ENCODE data around the gene CHRM4. TPM values are rescaled to one million over a fixed set of nuclear protein-coding genes. Genes with fewer than 3 reads are reported as not detected.

Gene CHRM4
- total RNA-seq, 3 donors from 2014 or later, result 0.66 to 1.1 TPM; not detected in 1

GRCh38 chr11:46431211-46431610 is 39.6 kb upstream of the CHRM4 start:
- TF ChIP-seq CTCF (IDR thresholded peaks at IDR 0.05) (no peak), POLR2AphosphoS5 (IDR thresholded peaks at IDR 0.05) (no peak), POLR2A (IDR thresholded peaks at IDR 0.05) (no peak)
- H3K36me3 ChIP-seq, result no peaks in the 10 kb centered on the region
- H3K27ac ChIP-seq, result no peak overlapping the region
- no peaks in the 10 kb centered on the region for H3K27me3 ChIP-seq
- no peaks in the 10 kb centered on the region for H3K4me1 ChIP-seq
- no peak for DNase-seq (ENCODE audit: low spot score in 2 of 2)
- no peak overlapping the region for H3K4me3 ChIP-seq
- H3K9me3 ChIP-seq, result no peaks in the 10 kb centered on the region
- intact Hi-C loops (cut with DNase I; ENCODE audit: low total_unique reads), result no loop called here

GRCh38 chr11:46429717-46430116 is 38.1 kb upstream of the CHRM4 start:
- no peaks in the 10 kb centered on the region for H3K36me3 ChIP-seq
- no peaks in the 10 kb centered on the region for H3K4me1 ChIP-seq
- no peaks in the 10 kb centered on the region for H3K9me3 ChIP-seq
- H3K27ac ChIP-seq, result no peak overlapping the region
- intact Hi-C loops (cut with DNase I; ENCODE audit: low total_unique reads), result no loop called here
- no peaks in the 10 kb centered on the region for H3K27me3 ChIP-seq
- TF ChIP-seq POLR2AphosphoS5 (IDR thresholded peaks at IDR 0.05) (no peak), CTCF (IDR thresholded peaks at IDR 0.05) (no peak), POLR2A (IDR thresholded peaks at IDR 0.05) (no peak)
- no peak overlapping the region for H3K4me3 ChIP-seq
- no peak for DNase-seq (ENCODE audit: low spot score in 2 of 2)

- Histone ChIP-seq H3K27me3 (no peaks in the 10 kb centered on the region), H3K4me1 (no peaks in the 10 kb centered on the region), H3K4me3 (no peak overlapping the region), H3K27ac (no peak overlapping the region), H3K36me3 (no peaks in the 10 kb centered on the region), H3K9me3 (no peaks in the 10 kb centered on the region)
- intact Hi-C loops (cut with DNase I; ENCODE audit: low total_unique reads), result no loop called here
- TF ChIP-seq POLR2AphosphoS5 (IDR thresholded peaks at IDR 0.05) (no peak), POLR2A (IDR thresholded peaks at IDR 0.05) (no peak), CTCF (IDR thresholded peaks at IDR 0.05) (no peak)
- no peak for DNase-seq (ENCODE audit: low spot score in 2 of 2)
Observed at GRCh38 chr11:46427364-46427763, 35.8 kb upstream of the CHRM4 start.

- TF ChIP-seq CTCF (IDR thresholded peaks at IDR 0.05) (no peak), POLR2A (IDR thresholded peaks at IDR 0.05) (no peak), POLR2AphosphoS5 (IDR thresholded peaks at IDR 0.05) (no peak)
- DNase-seq (ENCODE audit: low spot score in 2 of 2), result no peak
Observed at GRCh38 chr11:46426233-46426991, 34.8 kb upstream of the CHRM4 start.

DNA sequence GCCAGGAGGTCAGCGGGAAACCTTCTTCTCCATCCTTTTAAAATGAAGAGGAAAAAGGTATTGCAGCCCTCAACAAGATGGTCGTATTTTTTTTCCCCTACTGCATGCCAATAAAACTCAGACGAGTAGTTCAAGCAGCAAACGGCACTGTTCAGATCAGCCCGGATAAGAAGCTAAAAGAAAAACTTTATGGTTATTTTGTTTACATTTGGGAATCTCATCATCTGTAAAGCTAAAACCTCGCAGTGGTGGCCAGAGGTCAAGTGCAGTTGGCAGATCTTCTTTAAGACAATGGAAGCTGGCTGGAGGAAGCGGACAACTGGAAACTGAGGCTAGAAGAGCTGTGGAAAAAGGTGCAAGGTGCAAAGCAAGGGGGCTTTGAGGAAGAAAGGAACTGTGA is 31.0 kb upstream of the CHRM4 start:
- Histone ChIP-seq H3K4me1 (no peaks in the 10 kb centered on the region), H3K9me3 (no peaks in the 10 kb centered on the region), H3K27ac (no peak overlapping the region), H3K4me3 (no peak overlapping the region), H3K36me3 (no peaks in the 10 kb centered on the region), H3K27me3 (no peaks in the 10 kb centered on the region)
- no peak for DNase-seq (ENCODE audit: low spot score in 2 of 2)
- TF ChIP-seq CTCF (IDR thresholded peaks at IDR 0.05), result no peak
- intact Hi-C loops (cut with DNase I; ENCODE audit: low total_unique reads), result no loop called here

More at GRCh38 chr11:46426233-46426991, 34.8 kb upstream of the CHRM4 start:
- intact Hi-C loops (cut with DNase I; ENCODE audit: low total_unique reads), result no loop called here
- H3K27ac ChIP-seq, result no peak overlapping the region
- H3K36me3 ChIP-seq, result no peaks in the 10 kb centered on the region
- H3K4me3 ChIP-seq, result no peak overlapping the region
- H3K27me3 ChIP-seq, result no peaks in the 10 kb centered on the region
- no peaks in the 10 kb centered on the region for H3K4me1 ChIP-seq
- H3K9me3 ChIP-seq, result no peaks in the 10 kb centered on the region

All from breast epithelium (tissue), 4 donors.